ENCODE measurements around the gene NAA38.

NAA38 gene

GRCh38 chr17:7839190-7839875 is 18.0 kb downstream of the NAA38 start:
- DNase-seq, result no peak

GRCh38 chr17:7838090-7839075 is 19.0 kb downstream of the NAA38 start:
- DNase-seq, result peak; percentile 57

GRCh38 chr17:7837408-7838088 is 19.8 kb downstream of the NAA38 start:
- no peak for DNase-seq

- DNase-seq, result peak; percentile 98
Observed at GRCh38 chr17:7836596-7837407, 20.6 kb downstream of the NAA38 start.

GRCh38 chr17:7835814-7836595 is 21.4 kb downstream of the NAA38 start:
- peak; percentile 76 for DNase-seq

- DNase-seq, result peak; percentile 99
Observed at GRCh38 chr17:7834957-7835813, 22.2 kb downstream of the NAA38 start.

GRCh38 chr17:7834542-7834956 is 22.8 kb downstream of the NAA38 start:
- no peak for DNase-seq

GRCh38 chr17:7833795-7834541 is 23.4 kb downstream of the NAA38 start, which contains the start of gene KDM6B:
Gene KDM6B, plus strand, starts transcription at chr17:7834217. Its CDS starts 11,338 bp downstream, at chr17:7845555.
- peak; percentile 89 for DNase-seq

- no peak for DNase-seq
Observed at GRCh38 chr17:7833011-7833794, 24.2 kb downstream of the NAA38 start.

GRCh38 chr17:7832431-7832830 is 24.9 kb downstream of the NAA38 start:
- DNase-seq, result no peak

GRCh38 chr17:7831233-7831632 is 26.1 kb downstream of the NAA38 start:
- DNase-seq, result no peak

GRCh38 chr17:7830616-7831015 is 26.7 kb downstream of the NAA38 start:
- no peak for DNase-seq

GRCh38 chr17:7825206-7825990 is 32.0 kb downstream of the NAA38 start:
- no peak for DNase-seq

- no peak for DNase-seq
Observed at GRCh38 chr17:7824021-7824924, 33.1 kb downstream of the NAA38 start.

- no peak for DNase-seq
Observed at GRCh38 chr17:7823581-7824001, 33.8 kb downstream of the NAA38 start.

- DNase-seq, result no peak
Observed at GRCh38 chr17:7822126-7822525, 35.2 kb downstream of the NAA38 start.

GRCh38 chr17:7820231-7820630 is 37.1 kb downstream of the NAA38 start:
- DNase-seq, result no peak
